NCI-H2081 treated with DMSO at 0.1 percent for 48 hours (cell line): ENCODE measurements around the gene P2RX2.

Experiments
- DNase-seq: peaks from one replicate; lab custom pipeline; 2025; lab: John Stamatoyannopoulos, UW

P2RX2 gene

GRCh38 chr12:132618683-132619043 lies at the start of gene P2RX2:
P2RX2 (plus strand) TSS chr12:132618776; CDS start chr12:132618817, 41 bp downstream.
- no peak for DNase-seq

DNA sequence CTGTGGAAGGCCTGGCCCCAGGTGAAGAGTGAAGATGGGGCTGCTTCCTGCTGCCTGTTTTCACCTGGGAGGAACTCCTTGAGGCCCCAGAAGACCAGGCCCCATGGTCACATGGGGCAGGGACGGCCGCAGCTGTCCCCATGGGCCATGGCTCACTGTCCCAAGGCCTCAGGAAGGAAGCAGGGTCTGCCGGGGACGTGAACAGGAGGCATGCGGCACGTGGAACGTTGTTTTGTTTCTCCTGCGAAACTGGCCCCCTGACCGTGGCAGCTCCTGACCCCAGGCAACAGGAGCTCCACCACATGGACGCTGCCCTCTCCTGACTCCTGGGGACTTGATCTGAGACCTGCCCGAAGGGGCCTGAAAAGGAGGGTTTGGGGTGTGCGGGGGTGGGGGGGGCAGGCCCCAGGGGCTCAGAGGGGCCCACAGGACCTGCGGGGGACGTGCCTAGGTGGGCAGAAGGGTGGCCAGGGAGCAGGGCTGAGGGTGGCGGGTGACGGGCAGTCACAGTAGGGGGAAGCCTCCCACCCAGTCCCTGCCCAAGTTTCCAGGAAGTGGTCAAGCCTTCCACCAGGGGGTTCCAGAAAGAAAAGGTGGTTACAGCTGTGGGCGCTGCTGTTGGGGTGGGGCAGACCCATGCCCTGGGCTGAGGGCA lies 49.6 kb upstream of the P2RX2 start:
- no peak for DNase-seq

DNA sequence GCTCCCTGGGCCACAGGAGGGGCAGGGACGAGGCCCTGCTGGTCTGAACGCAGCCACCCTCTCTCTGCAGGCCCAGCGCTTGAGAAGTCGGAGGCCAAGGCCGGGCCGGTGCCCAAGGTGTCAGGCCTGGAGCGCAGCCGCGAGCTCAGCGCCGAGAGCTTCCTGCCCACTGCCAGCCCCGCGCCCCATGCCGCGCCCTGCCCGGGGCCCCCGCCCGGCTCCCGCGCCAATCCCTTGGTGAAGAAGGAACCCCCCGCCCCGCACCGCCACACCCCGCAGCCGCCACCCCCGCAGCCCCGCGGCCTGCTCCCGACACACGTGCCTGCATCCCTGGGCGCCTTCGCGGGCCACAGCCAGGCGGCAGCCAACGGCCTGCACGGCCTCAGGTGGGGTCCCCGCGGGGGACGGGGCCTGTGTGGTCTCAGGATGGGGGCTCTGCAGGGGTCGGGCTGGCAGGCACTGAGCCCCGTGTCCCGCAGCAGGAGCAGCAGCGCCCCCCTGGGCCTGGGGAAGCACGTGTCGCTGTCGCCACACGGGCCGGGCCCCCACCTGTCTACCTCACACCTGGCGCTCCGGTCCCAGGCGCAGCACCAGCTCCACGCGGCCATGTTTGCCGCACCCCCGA lies 48.6 kb upstream of the P2RX2 start:
- DNase-seq: no peak

DNA sequence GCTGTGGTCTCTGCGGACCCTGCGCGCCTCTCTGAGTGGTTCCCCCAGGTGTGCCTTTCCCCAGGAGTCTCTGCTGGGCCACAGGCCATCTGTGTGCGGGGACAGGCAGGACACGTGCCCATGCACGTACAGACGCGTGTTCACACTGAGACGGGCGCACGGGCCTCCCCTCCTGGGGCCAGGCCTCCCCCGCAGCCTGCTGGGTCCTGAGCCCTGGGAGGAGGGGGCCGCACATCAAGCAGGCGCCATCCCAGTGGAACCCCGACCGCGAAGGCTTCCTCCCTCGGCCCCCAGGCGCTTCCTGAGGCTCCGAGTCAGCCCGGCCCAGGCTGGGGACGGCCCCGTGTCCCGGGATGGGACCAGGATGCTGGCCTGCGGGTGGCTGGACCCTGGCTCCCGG lies 47.9 kb upstream of the P2RX2 start:
- DNase-seq: no peak

DNA sequence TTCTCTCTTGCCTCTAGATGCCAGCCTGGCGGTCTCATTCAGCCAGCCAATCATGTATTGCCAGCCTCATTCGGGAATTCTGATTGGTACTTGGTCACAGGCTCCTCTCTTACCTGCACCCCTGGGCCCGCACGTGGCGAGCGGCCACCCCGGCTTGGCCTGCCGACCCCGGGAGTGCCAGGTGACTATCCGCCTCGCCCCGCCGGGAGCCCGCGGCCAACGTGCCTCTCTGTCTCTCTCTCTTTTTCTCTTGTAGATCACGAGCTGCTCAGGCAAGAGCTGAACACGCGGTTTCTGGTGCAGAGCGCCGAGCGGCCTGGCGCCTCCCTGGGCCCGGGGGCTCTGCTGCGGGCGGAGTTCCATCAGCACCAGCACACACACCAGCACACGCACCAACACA lies 47.5 kb upstream of the P2RX2 start:
- DNase-seq: no peak

DNA sequence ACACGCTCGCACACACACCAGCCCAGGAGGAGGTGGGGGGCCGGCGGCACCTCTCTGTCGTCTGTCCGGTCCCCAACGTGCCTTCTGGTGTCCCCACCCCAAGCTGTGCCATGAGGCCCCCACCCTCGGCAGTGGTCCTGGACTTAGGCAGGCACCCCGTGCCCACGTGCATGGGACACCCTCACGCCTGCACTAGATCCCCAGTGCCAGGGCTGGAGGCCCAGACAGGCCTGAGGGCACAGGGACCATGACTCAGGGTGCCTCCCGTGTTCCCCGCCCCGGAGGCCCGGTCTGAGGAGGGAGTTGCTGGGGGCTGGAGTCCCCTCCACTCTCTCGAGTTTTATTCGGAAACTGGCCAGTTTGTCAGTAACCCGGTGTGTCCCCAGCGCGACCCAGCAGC lies 47.0 kb upstream of the P2RX2 start:
- DNase-seq: no peak

DNA sequence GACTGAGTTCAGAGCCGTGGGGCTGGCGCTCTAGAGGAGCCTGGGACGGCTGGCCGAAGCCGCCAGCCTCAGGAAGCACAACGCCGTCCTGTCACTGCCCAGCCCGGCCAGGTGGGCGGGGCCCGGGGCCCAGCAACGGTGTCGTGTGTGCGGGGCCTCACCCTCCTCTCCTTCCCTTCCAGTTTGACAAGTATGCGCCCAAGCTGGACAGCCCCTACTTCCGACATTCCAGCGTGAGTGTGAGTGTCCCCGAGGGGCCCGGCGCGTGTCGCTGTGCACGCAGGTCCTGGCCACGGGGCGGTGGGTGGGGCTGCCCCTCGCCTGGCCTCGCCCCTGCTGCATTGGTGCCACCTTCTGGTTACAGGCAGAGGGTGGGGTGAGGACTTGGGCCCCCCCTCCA lies 46.5 kb upstream of the P2RX2 start:
- DNase-seq: no peak

GRCh38 chr12:132572801-132573760 lies 45.5 kb upstream of the P2RX2 start:
- no peak for DNase-seq

DNA sequence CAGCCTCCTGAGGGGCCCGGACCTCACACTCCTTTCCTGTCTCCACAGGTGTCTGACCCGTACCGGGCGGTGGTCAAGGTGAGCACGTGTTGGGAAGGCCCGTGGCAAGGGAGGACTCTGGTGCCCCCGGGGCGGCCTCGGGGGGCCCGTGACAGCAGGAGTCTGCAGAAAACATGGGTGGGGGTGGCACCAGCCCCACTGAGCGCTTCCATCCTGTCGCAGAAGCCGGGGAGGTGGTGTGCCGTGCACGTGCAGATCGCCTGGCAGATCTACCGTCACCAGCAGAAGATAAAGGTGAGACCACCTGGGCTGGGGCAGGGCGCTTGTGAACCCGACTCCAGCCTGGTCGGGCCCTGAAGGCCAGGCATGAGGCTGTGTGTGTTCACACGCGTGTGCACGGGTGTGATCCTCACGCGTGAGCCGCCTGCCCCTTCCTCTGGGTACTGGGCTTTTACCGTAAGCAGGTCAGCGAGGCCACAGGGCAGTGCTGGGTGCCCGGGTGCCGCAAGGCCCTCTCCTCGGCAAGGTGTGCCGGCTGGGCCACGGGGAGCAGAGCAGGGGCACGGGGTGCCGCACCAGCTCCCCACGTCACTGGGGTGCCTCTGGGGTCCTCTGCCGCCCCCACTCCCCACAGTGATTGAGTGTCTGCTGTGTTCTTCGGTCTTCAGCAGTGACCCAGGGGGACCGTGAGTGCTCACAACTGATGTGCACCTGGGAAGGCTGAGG lies 44.1 kb upstream of the P2RX2 start:
- DNase-seq: no peak

DNA sequence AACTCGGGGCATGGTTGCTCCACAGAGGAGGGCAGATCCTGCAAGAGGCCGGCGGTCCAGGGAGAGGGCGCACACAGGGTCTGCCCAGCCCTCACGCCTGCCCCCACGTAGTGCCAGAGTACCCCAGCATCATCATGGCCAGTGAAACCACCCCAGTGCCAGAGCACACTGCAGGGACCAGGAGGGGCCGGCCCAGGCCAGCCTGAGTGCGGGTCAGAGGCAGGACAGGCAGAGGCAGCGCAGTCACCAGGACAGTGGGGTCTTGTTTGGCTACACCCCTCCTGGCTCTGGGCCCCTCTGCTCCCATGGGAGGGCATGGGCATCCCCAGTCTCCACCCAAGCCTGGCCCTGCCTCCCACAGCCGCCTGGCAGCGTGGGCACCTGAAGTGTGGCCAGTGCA lies 42.9 kb upstream of the P2RX2 start:
- DNase-seq: no peak

DNA sequence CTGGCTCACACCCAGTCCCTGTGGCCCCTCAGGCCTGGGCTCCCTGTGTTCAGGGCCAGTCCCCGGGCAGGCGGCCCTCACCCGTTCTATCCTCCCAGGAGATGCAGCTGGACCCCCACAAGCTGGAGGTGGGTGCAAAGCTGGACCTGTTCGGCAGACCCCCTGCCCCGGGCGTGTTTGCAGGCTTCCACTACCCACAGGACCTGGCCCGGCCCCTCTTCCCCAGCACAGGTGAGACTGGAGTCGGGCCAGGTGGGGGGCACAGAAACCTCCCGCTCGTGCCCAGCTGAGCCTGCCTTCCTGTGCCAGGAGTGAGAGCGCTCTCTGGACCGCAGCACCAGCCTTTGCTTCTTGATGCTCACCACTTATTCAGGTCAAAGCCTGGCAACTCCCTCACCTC lies 41.9 kb upstream of the P2RX2 start:
- DNase-seq: no peak

DNA sequence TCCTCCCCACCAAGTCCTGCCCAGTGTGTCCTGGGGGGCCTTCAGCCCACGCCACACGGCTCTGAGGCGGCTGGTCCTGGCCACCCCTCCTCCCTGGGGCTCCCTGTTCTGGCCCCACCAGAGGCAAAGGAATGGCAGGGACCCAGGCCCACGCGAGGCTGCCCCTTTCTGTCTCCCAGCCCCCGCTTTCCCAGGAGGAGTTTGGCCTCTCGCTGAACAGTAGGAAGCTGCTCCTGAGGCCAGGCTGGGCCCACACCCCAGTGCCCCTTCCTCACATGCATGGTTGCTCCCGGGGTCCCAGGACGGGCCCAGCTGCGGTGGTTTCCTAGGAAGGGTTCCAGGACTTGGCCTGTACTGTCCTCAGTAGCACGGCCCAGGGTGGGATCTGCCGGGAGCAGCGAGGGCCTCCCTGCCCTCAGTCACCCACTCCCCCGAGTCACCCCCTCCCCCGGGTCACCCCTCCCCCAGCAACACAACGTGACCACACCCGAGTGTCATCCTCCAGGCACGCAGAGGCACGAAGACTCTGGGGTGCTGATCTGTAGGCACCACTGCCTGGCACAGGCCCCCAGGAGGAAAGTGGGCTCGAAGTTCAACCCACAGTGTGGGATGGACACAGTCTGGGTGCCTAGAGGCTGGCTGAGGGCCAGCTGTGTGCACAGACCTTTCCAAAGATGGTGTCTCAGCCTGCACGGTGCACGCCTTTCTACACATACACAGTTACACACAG lies 41.2 kb upstream of the P2RX2 start:
- no peak for DNase-seq

GRCh38 chr12:132578118-132578517 lies 40.5 kb upstream of the P2RX2 start:
- no peak for DNase-seq

DNA sequence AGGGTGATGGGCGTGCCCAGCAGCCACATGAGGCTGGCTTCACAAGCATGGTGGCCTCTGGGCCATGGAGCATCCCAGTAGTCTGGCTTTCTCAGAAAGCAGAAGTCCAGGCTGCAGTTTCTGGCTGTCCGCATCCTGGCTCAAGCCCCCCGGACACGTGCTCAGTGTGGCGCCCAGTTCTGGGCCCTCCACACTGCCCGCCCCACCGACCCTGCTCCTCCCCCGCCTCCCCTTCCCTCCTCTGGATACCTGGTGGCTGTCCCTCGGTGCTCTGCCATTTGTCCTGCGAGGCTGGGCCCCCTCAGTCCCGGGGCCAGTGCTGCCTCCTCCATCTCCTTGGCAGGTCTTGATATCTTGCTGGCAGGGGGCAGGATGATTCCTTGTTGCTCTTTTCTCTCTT lies 39.8 kb upstream of the P2RX2 start:
- no peak for DNase-seq

DNA sequence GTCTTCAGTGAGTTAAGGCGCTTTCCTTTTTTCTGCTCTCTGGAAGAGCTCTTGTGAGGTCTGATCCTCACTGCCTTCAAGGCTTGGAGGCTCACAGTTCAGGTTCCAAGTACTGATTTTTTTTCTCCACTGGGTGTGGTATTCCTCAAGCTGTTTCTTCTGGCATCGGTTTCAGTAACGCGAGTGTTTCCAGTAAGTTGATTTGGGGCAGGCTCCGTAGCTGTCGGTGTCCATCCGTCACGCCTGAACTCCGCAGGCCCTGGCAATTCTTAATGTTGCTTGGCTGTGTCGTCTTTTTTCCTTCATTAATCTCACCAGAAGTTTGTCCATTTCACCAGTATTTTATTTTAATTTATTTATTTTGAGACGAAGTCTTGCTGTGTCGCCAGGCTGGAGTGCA lies 38.8 kb upstream of the P2RX2 start:
- DNase-seq: no peak

DNA sequence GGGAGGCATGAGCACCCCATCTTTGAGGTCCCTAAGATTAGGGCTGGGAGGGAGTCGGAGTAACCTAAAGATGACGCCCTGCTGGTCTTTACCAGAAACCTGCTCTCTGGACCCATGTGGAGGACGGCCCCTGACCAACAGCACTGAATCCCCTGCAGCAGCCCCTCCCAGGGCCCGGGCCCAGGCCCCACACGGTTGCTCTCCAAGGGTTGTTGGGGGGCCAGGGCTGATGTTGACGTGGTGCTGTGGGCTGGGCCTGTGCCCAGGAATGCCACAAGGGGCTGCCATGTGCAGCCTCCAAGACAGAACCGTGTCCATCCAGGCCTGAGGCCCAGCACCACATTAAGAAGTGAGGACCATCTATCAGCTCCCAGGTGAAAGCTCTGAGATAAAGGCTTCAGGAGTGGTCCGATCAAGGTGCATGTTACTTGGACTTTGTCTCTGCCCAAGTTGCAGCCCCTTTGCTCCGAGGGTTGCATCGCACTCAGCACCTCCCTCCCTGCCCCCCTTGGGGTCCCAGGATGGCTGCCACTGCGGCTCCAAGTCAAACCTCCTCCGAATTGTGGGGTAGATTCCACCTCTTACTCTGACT lies 37.8 kb upstream of the P2RX2 start:
- DNase-seq: no peak

DNA sequence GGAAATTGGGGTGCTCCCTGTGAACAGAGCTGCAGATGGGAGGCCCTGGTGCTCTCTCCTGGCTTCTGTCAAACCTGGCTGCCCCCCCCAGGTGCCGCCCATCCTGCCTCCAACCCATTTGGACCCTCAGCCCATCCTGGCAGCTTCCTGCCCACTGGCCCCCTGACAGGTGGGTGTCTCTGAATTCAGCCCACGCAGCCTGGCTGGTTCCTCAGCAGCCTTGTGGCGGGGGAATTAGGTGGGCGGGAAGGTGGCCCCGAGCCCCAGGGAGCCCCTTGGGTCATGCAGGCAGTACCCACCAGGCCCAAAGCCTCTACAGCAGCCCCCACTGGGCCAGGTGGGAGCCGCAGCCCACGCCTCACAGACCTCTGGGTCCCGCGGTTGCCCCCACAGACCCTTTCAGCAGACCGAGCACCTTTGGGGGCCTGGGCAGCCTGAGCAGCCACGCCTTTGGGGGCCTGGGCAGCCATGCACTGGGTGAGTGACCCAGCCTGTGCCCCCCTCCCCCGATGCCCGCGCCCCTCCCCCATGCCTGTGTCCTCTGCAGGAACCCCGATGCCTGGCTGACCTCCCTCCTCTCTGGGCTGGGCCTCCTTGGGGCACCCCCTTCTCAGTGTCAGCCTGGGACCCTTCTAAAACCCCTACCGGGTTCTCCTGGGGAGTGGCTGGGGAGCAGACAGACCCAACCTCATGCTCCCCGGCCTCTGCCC lies 37.1 kb upstream of the P2RX2 start:
- DNase-seq: no peak

DNA sequence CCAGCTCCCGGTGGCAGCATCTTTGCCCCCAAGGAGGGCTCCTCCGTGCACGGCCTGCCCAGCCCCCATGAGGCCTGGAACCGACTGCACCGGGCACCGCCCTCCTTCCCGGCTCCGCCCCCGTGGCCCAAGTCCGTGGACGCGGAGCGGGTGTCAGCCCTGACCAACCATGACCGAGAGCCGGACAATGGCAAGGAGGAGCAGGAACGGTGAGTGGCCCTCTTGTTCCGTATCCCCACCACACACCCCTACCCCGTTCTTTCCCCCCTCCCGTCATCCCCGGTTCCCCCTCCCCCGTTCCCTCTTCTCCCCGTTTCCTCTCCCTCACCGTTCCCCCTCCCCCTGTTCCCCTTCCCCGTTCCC lies 36.5 kb upstream of the P2RX2 start:
- DNase-seq: no peak

DNA sequence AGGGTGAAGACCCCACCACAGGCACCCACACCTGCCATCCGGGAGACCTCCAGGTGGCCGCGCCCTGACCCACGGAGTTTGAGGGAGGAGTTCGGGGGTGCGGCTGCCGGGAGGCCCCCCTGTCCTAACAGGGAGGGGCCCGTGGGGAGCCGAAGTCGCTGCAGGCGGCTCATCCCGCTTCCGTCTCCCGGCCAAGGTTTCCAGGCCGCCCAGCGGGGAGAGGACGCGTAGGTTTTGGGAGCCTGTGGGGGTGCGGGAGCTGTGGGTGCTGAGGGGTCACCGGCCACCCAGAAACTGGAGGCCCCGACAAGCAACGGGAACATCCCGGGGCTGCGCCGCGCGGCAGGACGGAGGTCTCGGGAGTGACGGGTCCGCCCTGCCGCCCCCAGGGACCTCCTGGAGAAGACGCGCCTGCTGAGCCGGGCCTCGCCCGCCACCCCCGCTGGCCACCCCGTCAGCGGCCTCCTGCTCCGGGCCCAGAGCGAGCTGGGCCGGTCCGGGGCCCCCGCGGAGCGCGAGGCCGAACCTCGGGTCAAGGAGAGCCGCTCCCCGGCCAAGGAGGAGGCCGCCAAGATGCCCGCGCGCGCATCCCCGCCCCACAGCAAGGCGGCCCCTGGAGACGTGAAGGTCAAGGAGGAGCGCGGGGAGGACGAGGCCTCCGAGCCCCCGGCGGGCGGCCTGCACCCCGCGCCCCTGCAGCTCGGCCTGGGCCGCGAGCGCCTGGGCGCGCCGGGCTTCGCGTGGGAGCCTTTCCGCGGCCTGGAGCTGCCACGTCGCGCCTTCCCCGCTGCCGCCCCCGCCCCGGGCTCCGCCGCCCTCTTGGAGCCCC lies 35.8 kb upstream of the P2RX2 start:
- no peak for DNase-seq

DNA sequence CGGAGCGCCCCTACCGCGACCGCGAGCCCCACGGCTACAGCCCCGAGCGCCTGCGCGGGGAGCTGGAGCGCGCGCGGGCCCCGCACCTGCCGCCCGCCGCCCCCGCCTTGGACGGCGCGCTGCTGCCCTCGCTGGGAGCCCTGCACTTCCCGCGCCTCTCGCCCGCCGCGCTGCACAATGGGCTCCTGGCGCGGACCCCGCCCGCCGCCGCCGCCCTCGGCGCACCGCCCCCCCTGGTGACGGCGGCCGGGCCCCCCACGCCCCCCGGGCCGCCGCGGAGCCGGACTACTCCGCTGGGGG lies 35.2 kb upstream of the P2RX2 start:
- DNase-seq: no peak
